ENCODE data around the gene ITPR2.

ITPR2 gene

GRCh38 chr12:26406813-26407212, 426.2 kb downstream of the ITPR2 start:
- no peak overlapping the region for H3K4me3 ChIP-seq
- no peak overlapping the region for H3K27ac ChIP-seq

GRCh38 chr12:26406391-26406790, 426.6 kb downstream of the ITPR2 start:
- H3K4me3 ChIP-seq = no peak overlapping the region
- no peak overlapping the region for H3K27ac ChIP-seq

- no peak overlapping the region for H3K4me3 ChIP-seq
- H3K27ac ChIP-seq = no peak overlapping the region
Measured at GRCh38 chr12:26403601-26404000, 429.4 kb downstream of the ITPR2 start.

GRCh38 chr12:26402648-26403047, 430.3 kb downstream of the ITPR2 start:
- H3K4me3 ChIP-seq = no peak overlapping the region
- no peak overlapping the region for H3K27ac ChIP-seq

GRCh38 chr12:26401874-26402273, 431.1 kb downstream of the ITPR2 start:
- Histone ChIP-seq H3K27ac (no peak overlapping the region), H3K4me3 (no peak overlapping the region)

GRCh38 chr12:26400627-26401026, 432.4 kb downstream of the ITPR2 start:
- no peak overlapping the region for H3K27ac ChIP-seq
- H3K4me3 ChIP-seq = no peak overlapping the region

- Histone ChIP-seq H3K4me3 (no peak overlapping the region), H3K27ac (no peak overlapping the region)
Measured at GRCh38 chr12:26399381-26399780, 433.6 kb downstream of the ITPR2 start.

GRCh38 chr12:26396402-26396801, 436.6 kb downstream of the ITPR2 start:
- Histone ChIP-seq H3K4me3 (no peak overlapping the region), H3K27ac (no peak overlapping the region)

- Histone ChIP-seq H3K4me3 (no peak overlapping the region), H3K27ac (no peak overlapping the region)
Measured at GRCh38 chr12:26389343-26389742, 443.7 kb downstream of the ITPR2 start.

GRCh38 chr12:26384536-26384935, 448.5 kb downstream of the ITPR2 start:
- no peak overlapping the region for H3K27ac ChIP-seq

GRCh38 chr12:26383041-26383440, 450.0 kb downstream of the ITPR2 start:
- Histone ChIP-seq H3K4me3 (no peak overlapping the region), H3K27ac (no peak overlapping the region)

More at GRCh38 chr12:26384536-26384935, 448.5 kb downstream of the ITPR2 start:
- H3K4me3 ChIP-seq = no peak overlapping the region

GRCh38 chr12:26380897-26381296, 452.1 kb downstream of the ITPR2 start:
- Histone ChIP-seq H3K4me3 (no peak overlapping the region), H3K27ac (no peak overlapping the region)

GRCh38 chr12:26379777-26380467, 453.1 kb downstream of the ITPR2 start:
- no peak overlapping the region for H3K27ac ChIP-seq
- H3K4me3 ChIP-seq = no peak overlapping the region

GRCh38 chr12:26378711-26379110, 454.3 kb downstream of the ITPR2 start:
- Histone ChIP-seq H3K4me3 (no peak overlapping the region), H3K27ac (no peak overlapping the region)

- Histone ChIP-seq H3K27ac (no peak overlapping the region), H3K4me3 (no peak overlapping the region)
Measured at GRCh38 chr12:26374934-26375680, 457.9 kb downstream of the ITPR2 start.

- H3K27ac ChIP-seq = peak overlapping the region in 1 of 21 experiments; percentile 1
- H3K4me3 ChIP-seq = no peak overlapping the region
Measured at GRCh38 chr12:26373606-26374495, 459.1 kb downstream of the ITPR2 start.

- H3K27ac ChIP-seq = no peak overlapping the region
- H3K4me3 ChIP-seq = no peak overlapping the region
Measured at GRCh38 chr12:26372866-26373265, 460.1 kb downstream of the ITPR2 start.

GRCh38 chr12:26370098-26370497, 462.9 kb downstream of the ITPR2 start:
- no peak overlapping the region for H3K4me3 ChIP-seq
- no peak overlapping the region for H3K27ac ChIP-seq

- Histone ChIP-seq H3K4me3 (no peak overlapping the region), H3K27ac (no peak overlapping the region)
Measured at GRCh38 chr12:26369588-26369987, 463.4 kb downstream of the ITPR2 start.

- Histone ChIP-seq H3K4me3 (no peak overlapping the region), H3K27ac (no peak overlapping the region)
Measured at GRCh38 chr12:26367991-26368730, 464.8 kb downstream of the ITPR2 start.
